ENCODE results near the gene CIZ1. TPM values are rescaled to one million over a fixed set of nuclear protein-coding genes. Genes with fewer than 3 reads are reported as not detected.
A peak's percentile ranks its signal among the peaks of the same experiment; 100 is the strongest.

The CIZ1 gene
- total and polyA plus RNA-seq, 10 of the 15 experiments (the other 5 are each of a cell fraction or from before 2014, with no cell fraction given), result 1.8 to 91.6 (median 35.4) TPM

- 82% methylated on average over 8 of the region's 8 CpGs for WGBS (ENCODE audit: insufficient coverage, insufficient replicate concordance, low lambda C conversion rate, missing lambda C conversion rate)
Observed at GRCh38 chr9:128124451-128124850, 66.9 kb downstream of the CIZ1 start.

More at GRCh38 chr9:128124451-128124850, 66.9 kb downstream of the CIZ1 start:
- Histone ChIP-seq H3K4me3 (no peak overlapping the region), H3K9me3 (replicated peaks; ENCODE audit: control insufficient read depth, insufficient read depth, low read length) (no peaks in the 10 kb centered on the region), H3K4me2 (ENCODE audit: control insufficient read depth, insufficient read depth) (no peak overlapping the region), H3K27ac (ENCODE audit: control insufficient read depth, insufficient read depth) (no peak overlapping the region), H3K9ac (ENCODE audit: control insufficient read depth, insufficient read depth, low read length) (peak overlapping the region; percentile 3; the same call in 1 of the 2 replicates), H3K27me3 (replicated peaks in 1 of 2; ENCODE audit: control insufficient read depth in 2 of 2, insufficient read depth in 2 of 2, low read length in 1 of 2) (no peaks in the 10 kb centered on the region), H3K79me2 (ENCODE audit: control insufficient read depth, insufficient read depth, low read length) (peaks cover 32% of the 10 kb centered on the region), H2AFZ (ENCODE audit: control insufficient read depth, low read depth, low read length) (no peak overlapping the region), H3K4me1 (ENCODE audit: control insufficient read depth, insufficient read depth, low read length) (peaks cover 14% of the 10 kb centered on the region; the same call in 1 of the 2 replicates), H3K36me3 (ENCODE audit: control insufficient read depth in 2 of 2, insufficient read depth in 2 of 2, low read length in 1 of 2) (peaks cover 8 to 22% of the 10 kb centered on the region in 2 experiments; a peak in 3 of 4 replicates), H4K20me1 (ENCODE audit: control insufficient read depth, insufficient read depth) (no peaks in the 10 kb centered on the region)
- intact Hi-C loops (cut with micrococcal nuclease; ENCODE audit: unreplicated experiment) (no loop called here), in situ Hi-C loops (cut with MboI) (no loop called here)
- no peak for ATAC-seq
- POLR2A ChIA-PET, result interaction anchor here (0.6 to 1.7 kb wide), 9 partner anchors 8 to 246 kb away, joined by 3 to 9 read pairs (median 4); partner anchors contain the start of gene URM1
- SMC1A ChIA-PET (ENCODE audit: uncharacterized antibody, unreplicated experiment), result interaction anchor here (0.9 to 2.6 kb wide), 6 partner anchors 9 to 182 kb away, joined by 3 to 9 read pairs (median 4); no protein-coding TSS in a partner anchor
- RAD21 ChIA-PET (ENCODE audit: unreplicated experiment), result interaction anchor here (0.8 to 2.7 kb wide), 8 partner anchors 9 to 295 kb away, joined by 3 to 11 read pairs (median 4); partner anchors contain the start of gene DNM1
- BruUV-seq (replicated peaks), result no TSS peak
- FAIRE-seq, result no peak
- TF ChIP-seq HDGF (IDR thresholded peaks at IDR 0.05) (no peak), TBL1XR1 (IDR thresholded peaks at IDR 0.05; ENCODE audit: low read depth, low read length) (no peak), MTA2 (IDR thresholded peaks at IDR 0.05; ENCODE audit: low read depth) (no peak), IKZF1 (conservative IDR thresholded peaks at IDR 0.05) (no peak), SMC3 (IDR thresholded peaks at IDR 0.05; ENCODE audit: borderline replicate concordance, low read length) (no peak), SREBF1 (IDR thresholded peaks at IDR 0.05; ENCODE audit: low read length) (no peak), BMI1 (IDR thresholded peaks at IDR 0.05; ENCODE audit: borderline replicate concordance) (no peak), YBX1 (IDR thresholded peaks at IDR 0.05) (no peak), NR2C2 (IDR thresholded peaks at IDR 0.05; ENCODE audit: borderline replicate concordance, control insufficient read depth, insufficient read length, low read depth) (no peak), CBX5 (IDR thresholded peaks at IDR 0.05; ENCODE audit: low read depth) (no peak), TARDBP (IDR thresholded peaks at IDR 0.05; ENCODE audit: borderline replicate concordance) (no peak), KDM1A (IDR thresholded peaks at IDR 0.05; ENCODE audit: borderline replicate concordance) (no peak), RCOR1 (conservative IDR thresholded peaks at IDR 0.05; ENCODE audit: low read depth, low read length) (no peak), CREB1 (IDR thresholded peaks at IDR 0.05; ENCODE audit: low read depth) (no peak), JUND (IDR thresholded peaks at IDR 0.05; ENCODE audit: low read depth, low read length) (no peak), TCF7 (IDR thresholded peaks at IDR 0.05; ENCODE audit: borderline replicate concordance) (no peak), WRNIP1 (IDR thresholded peaks at IDR 0.05; ENCODE audit: borderline replicate concordance, low read depth, low read length) (no peak)
- TF ChIP-seq, protein P1, sequence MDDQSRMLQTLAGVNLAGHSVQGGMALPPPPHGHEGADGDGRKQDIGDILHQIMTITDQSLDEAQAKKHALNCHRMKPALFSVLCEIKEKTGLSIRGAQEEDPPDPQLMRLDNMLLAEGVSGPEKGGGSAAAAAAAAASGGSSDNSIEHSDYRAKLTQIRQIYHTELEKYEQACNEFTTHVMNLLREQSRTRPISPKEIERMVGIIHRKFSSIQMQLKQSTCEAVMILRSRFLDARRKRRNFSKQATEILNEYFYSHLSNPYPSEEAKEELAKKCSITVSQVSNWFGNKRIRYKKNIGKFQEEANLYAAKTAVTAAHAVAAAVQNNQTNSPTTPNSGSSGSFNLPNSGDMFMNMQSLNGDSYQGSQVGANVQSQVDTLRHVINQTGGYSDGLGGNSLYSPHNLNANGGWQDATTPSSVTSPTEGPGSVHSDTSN (IDR thresholded peaks at IDR 0.05; ENCODE audit: insufficient replicate concordance, low read depth, low read length), result no peak
- TF ChIP-seq, protein P2, sequence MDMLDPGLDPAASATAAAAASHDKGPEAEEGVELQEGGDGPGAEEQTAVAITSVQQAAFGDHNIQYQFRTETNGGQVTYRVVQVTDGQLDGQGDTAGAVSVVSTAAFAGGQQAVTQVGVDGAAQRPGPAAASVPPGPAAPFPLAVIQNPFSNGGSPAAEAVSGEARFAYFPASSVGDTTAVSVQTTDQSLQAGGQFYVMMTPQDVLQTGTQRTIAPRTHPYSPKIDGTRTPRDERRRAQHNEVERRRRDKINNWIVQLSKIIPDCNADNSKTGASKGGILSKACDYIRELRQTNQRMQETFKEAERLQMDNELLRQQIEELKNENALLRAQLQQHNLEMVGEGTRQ (IDR thresholded peaks at IDR 0.05; ENCODE audit: borderline replicate concordance, low read depth, low read length), result no peak
- TF ChIP-seq, protein P3, sequence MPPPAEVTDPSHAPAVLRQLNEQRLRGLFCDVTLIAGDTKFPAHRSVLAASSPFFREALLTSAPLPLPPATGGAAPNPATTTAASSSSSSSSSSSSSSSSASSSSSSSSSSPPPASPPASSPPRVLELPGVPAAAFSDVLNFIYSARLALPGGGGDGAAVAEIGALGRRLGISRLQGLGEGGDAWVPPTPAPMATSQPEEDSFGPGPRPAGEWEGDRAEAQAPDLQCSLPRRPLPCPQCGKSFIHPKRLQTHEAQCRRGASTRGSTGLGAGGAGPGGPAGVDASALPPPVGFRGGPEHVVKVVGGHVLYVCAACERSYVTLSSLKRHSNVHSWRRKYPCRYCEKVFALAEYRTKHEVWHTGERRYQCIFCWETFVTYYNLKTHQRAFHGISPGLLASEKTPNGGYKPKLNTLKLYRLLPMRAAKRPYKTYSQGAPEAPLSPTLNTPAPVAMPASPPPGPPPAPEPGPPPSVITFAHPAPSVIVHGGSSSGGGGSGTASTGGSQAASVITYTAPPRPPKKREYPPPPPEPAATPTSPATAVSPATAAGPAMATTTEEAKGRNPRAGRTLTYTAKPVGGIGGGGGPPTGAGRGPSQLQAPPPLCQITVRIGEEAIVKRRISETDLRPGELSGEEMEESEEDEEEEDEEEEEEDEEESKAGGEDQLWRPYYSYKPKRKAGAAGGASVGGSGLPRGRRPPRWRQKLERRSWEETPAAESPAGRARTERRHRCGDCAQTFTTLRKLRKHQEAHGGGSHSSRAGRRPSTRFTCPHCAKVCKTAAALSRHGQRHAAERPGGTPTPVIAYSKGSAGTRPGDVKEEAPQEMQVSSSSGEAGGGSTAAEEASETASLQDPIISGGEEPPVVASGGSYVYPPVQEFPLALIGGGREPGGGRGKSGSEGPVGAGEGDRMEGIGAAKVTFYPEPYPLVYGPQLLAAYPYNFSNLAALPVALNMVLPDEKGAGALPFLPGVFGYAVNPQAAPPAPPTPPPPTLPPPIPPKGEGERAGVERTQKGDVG (CRISPR knock-in tag; IDR thresholded peaks at IDR 0.05), result no peak
- DNase-seq (ENCODE audit: low read depth, low spot score), result no peak
- CTCF ChIA-PET, result interaction anchor here (0.7 to 7.4 kb wide), 28 partner anchors 9 to 563 kb away, joined by 3 to 84 read pairs (median 4); partner anchors contain the start of genes CIZ1, NAIF1 and SLC25A25
